H1 (cell line): ENCODE data around the gene OR5B21. TPM values are rescaled to one million over a fixed set of nuclear protein-coding genes. Genes with fewer than 3 reads are reported as not detected.

ENCODE experiments used
- CTCF ChIA-PET: fragments of 300-600 bp; sonication (Branson Sonifier 250); formaldehyde crosslinking; loops from one replicate; lab custom pipeline; 2021; ENCODE audit not compliant: partially characterized antibody; lab: Charles Lee
- POLR2A ChIA-PET: fragments of 300-600 bp; sonication (Branson Sonifier 250); formaldehyde crosslinking; loops from one replicate; lab custom pipeline; 2021; ENCODE audit warnings: inconsistent platforms; ENCODE audit not compliant: partially characterized antibody; lab: Charles Lee
- DNase-seq, 2 experiments: peaks; one replicate each; pipeline versions ENCODE4 v3.0.0 to v3.0.0-alpha.2; 2010 to 2022; ENCODE audit warnings: low spot score in 2 of 2, low read depth in 1 of 2, mixed read lengths in 1 of 2
- FAIRE-seq: peaks from 2 replicates; lab custom pipeline; 2011; peaks lifted over from hg19 to GRCh38; lab: Jason Lieb, UNC
- H2AFZ ChIP-seq: 2 replicates; pipeline ENCODE4 v1.8.1; 2012; ENCODE audit warnings: low read length, inconsistent platforms
- H2AK5ac ChIP-seq: 2 replicates; pipeline ENCODE4 v1.6.1; 2013; ENCODE audit warnings: low read depth, low read length
- H2BK120ac ChIP-seq: replicated peaks from 2 replicates; pipeline ENCODE3; 2013; ENCODE audit warnings: low read depth, low read length, inconsistent platforms
- H2BK12ac ChIP-seq: 2 replicates; pipeline ENCODE4 v1.6.1; 2013; ENCODE audit warnings: low read depth, low read length
- H2BK15ac ChIP-seq: 2 replicates; pipeline ENCODE4 v1.6.1; 2013; ENCODE audit warnings: low read length
- H2BK20ac ChIP-seq: 2 replicates; pipeline ENCODE4 v1.6.1; 2013; ENCODE audit warnings: low read length
- H2BK5ac ChIP-seq: 2 replicates; pipeline ENCODE4 v1.6.1; 2013; ENCODE audit warnings: low read depth, low read length
- H3K14ac ChIP-seq: 2 replicates; pipeline ENCODE4 v1.6.1; 2013; ENCODE audit warnings: inconsistent platforms; ENCODE audit not compliant: insufficient read length
- H3K18ac ChIP-seq: 2 replicates; pipeline ENCODE4 v1.6.1; 2013; ENCODE audit warnings: low read length; ENCODE audit errors: extremely low read depth
- H3K23ac ChIP-seq: 2 replicates; pipeline ENCODE4 v1.6.1; 2013; ENCODE audit warnings: inconsistent platforms; ENCODE audit not compliant: insufficient read length
- H3K23me2 ChIP-seq: 2 replicates; pipeline ENCODE4 v1.6.1; 2013; ENCODE audit warnings: low read depth, low read length
- H3K27ac ChIP-seq: 2 replicates; pipeline ENCODE4 v1.6.1; 2011; ENCODE audit warnings: low read depth, low read length, inconsistent platforms
- H3K27me3 ChIP-seq, 4 experiments: replicated peaks in 1 of 4; 1 replicate in 1 of 4; 2 replicates in 3 of 4; pipeline versions ENCODE4 v1.6.1 to v1.8.1; 2011 to 2013; ENCODE audit warnings: low read length in 3 of 4, mild to moderate bottlenecking in 3 of 4, inconsistent platforms in 2 of 4, mixed read lengths in 2 of 4, moderate library complexity in 1 of 4; ENCODE audit not compliant: control insufficient read depth in 3 of 4, insufficient read depth in 3 of 4; ENCODE audit errors: extremely low read depth in 1 of 4
- H3K36me3 ChIP-seq, 4 experiments: 2 replicates each; pipeline versions ENCODE4 v1.6.1 to v1.8.1; 2011 to 2013; ENCODE audit warnings: mild to moderate bottlenecking in 4 of 4, low read length in 3 of 4, moderate library complexity in 2 of 4, control low read depth in 1 of 4, inconsistent platforms in 1 of 4; ENCODE audit not compliant: insufficient read depth in 4 of 4, control insufficient read depth in 2 of 4
- H3K4ac ChIP-seq: replicated peaks from 2 replicates; pipeline ENCODE3; 2013; ENCODE audit warnings: low read length, low read depth, mixed read lengths, inconsistent platforms; ENCODE audit not compliant: insufficient read length
- H3K4me1 ChIP-seq, 4 experiments: replicated peaks in 1 of 4; 1 replicate in 1 of 4; 2 replicates in 3 of 4; pipeline versions ENCODE4 v1.6.1 to v1.8.1; 2011 to 2013; ENCODE audit warnings: low read length in 3 of 4, inconsistent platforms in 2 of 4, mixed read lengths in 1 of 4; ENCODE audit not compliant: insufficient read depth in 4 of 4, control insufficient read depth in 3 of 4
- H3K4me2 ChIP-seq, 2 experiments: 2 replicates each; pipeline versions ENCODE4 v1.6.1 to v1.8.1; 2011 to 2013; ENCODE audit warnings: low read depth in 2 of 2, low read length in 2 of 2, control low read depth in 1 of 2, inconsistent platforms in 1 of 2, mild to moderate bottlenecking in 1 of 2; ENCODE audit not compliant: insufficient read depth in 1 of 2
- H3K4me3 ChIP-seq, 4 experiments: fragments of 200-600, 300-600 bp in 1 of 4; sonication (generic), shearing (Covaris generic), sonication (Bioruptor Twin) in 1 of 4; 2 replicates each; pipeline versions ENCODE4 v1.5.1 to v1.8.1; 2011 to 2016; ENCODE audit warnings: low read length in 4 of 4, low read depth in 3 of 4, control low read depth in 2 of 4, inconsistent platforms in 2 of 4, mild to moderate bottlenecking in 2 of 4, mixed read lengths in 1 of 4, moderate library complexity in 1 of 4; ENCODE audit not compliant: insufficient read depth in 2 of 4; ENCODE audit errors: extremely low read depth in 1 of 4
- H3K56ac ChIP-seq: replicated peaks from 2 replicates; pipeline ENCODE3; 2013; ENCODE audit warnings: low read depth, mild to moderate bottlenecking, mixed read lengths, low read length, inconsistent platforms; ENCODE audit not compliant: insufficient read length
- H3K79me1 ChIP-seq: 2 replicates; pipeline ENCODE4 v1.6.1; 2013; ENCODE audit warnings: low read depth, low read length, control low read depth
- H3K79me2 ChIP-seq, 2 experiments: 2 replicates each; pipeline versions ENCODE4 v1.6.1 to v1.8.1; 2012 to 2013; ENCODE audit warnings: low read length in 2 of 2, mild to moderate bottlenecking in 2 of 2, inconsistent platforms in 1 of 2; ENCODE audit not compliant: insufficient read depth in 2 of 2, control insufficient read depth in 1 of 2
- H3K9ac ChIP-seq, 4 experiments: replicated peaks in 1 of 4; 1 replicate in 1 of 4; 2 replicates in 3 of 4; pipeline versions ENCODE4 v1.6.1 to v1.8.1; 2011 to 2013; ENCODE audit warnings: low read depth in 3 of 4, low read length in 3 of 4, control low read depth in 2 of 4, mild to moderate bottlenecking in 2 of 4, moderate library complexity in 2 of 4, inconsistent platforms in 1 of 4; ENCODE audit errors: extremely low read depth in 1 of 4
- H3K9me3 ChIP-seq, 2 experiments: 2 replicates each; pipeline versions ENCODE4 v1.6.1 to v1.8.1; 2012 to 2013; ENCODE audit warnings: mild to moderate bottlenecking in 2 of 2, moderate library complexity in 2 of 2, control low read depth in 1 of 2, inconsistent platforms in 1 of 2, low read depth in 1 of 2, low read length in 1 of 2, mixed read lengths in 1 of 2; ENCODE audit not compliant: insufficient read depth in 2 of 2
- H4K20me1 ChIP-seq, 2 experiments: replicated peaks in 1 of 2; 2 replicates each; pipeline versions ENCODE3 to v1.8.1; 2011 to 2013; ENCODE audit warnings: inconsistent platforms in 2 of 2, low read length in 2 of 2, mild to moderate bottlenecking in 1 of 2; ENCODE audit not compliant: insufficient read depth in 2 of 2, control insufficient read depth in 1 of 2
- H4K5ac ChIP-seq: 2 replicates; pipeline ENCODE4 v1.6.1; 2013; ENCODE audit warnings: low read length, low read depth, mixed read lengths, inconsistent platforms; ENCODE audit not compliant: insufficient read length
- H4K8ac ChIP-seq: 2 replicates; pipeline ENCODE4 v1.8.0; 2013; ENCODE audit warnings: mild to moderate bottlenecking, moderate library complexity, low read length, inconsistent platforms; ENCODE audit not compliant: insufficient read depth; ENCODE audit errors: extremely low read depth
- H4K91ac ChIP-seq: replicated peaks from 2 replicates; pipeline ENCODE3; 2013; ENCODE audit warnings: low read length, mixed read lengths, inconsistent platforms; ENCODE audit not compliant: insufficient read length
- CHD2 ChIP-seq: IDR thresholded peaks from 2 replicates; pipeline ENCODE4 v1.6.1; 2012; ENCODE audit warnings: low read length, improper control_type of control experiment
- EP300 ChIP-seq, 2 experiments: IDR thresholded peaks; 1 replicate in 1 of 2; 2 replicates in 1 of 2; pipeline ENCODE4 v1.6.1; 2011 to 2012; ENCODE audit warnings: low read depth in 2 of 2, low read length in 2 of 2, mild to moderate bottlenecking in 2 of 2, borderline replicate concordance in 1 of 2, inconsistent platforms in 1 of 2, moderate library complexity in 1 of 2
- JUN ChIP-seq: IDR thresholded peaks from 2 replicates; pipeline ENCODE4 v1.6.1; 2011; ENCODE audit warnings: low read depth, mild to moderate bottlenecking, improper control_type of control experiment, low read length
- KDM4A ChIP-seq: IDR thresholded peaks from one replicate; pipeline ENCODE4 v1.7.1; 2012; ENCODE audit warnings: low read depth, mild to moderate bottlenecking, moderate library complexity, low read length, inconsistent platforms; ENCODE audit not compliant: severe bottlenecking
- NRF1 ChIP-seq: IDR thresholded peaks from 2 replicates; pipeline ENCODE4 v1.6.1; 2011; ENCODE audit warnings: mild to moderate bottlenecking, low read depth, low read length, improper control_type of control experiment
- POLR2A ChIP-seq, 2 experiments: IDR thresholded peaks; 1 replicate in 1 of 2; 2 replicates in 1 of 2; pipeline ENCODE4 v1.6.1; 2011; ENCODE audit warnings: low read depth in 2 of 2, low read length in 2 of 2, mild to moderate bottlenecking in 2 of 2; ENCODE audit errors: control extremely low read depth in 1 of 2
- SAP30 ChIP-seq: fragments of 300-600 bp; sonication (generic); IDR thresholded peaks from 2 replicates; pipeline ENCODE4 v1.7.1; 2012; ENCODE audit warnings: low read length, moderate library complexity, mild to moderate bottlenecking, inconsistent platforms; ENCODE audit not compliant: insufficient read depth, insufficient replicate concordance
- SIN3A ChIP-seq, 2 experiments: IDR thresholded peaks in 1 of 2; conservative IDR thresholded peaks in 1 of 2; 2 replicates each; pipeline ENCODE4 v1.6.1; 2011 to 2012; ENCODE audit warnings: low read length in 2 of 2, improper control_type of control experiment in 1 of 2, low read depth in 1 of 2, mild to moderate bottlenecking in 1 of 2
- WGBS, 2 experiments: shearing (Covaris generic) in 1 of 2; methylation state at CpG; one replicate each; pipeline versions ENCODE4 v1.1.6 to v1.1.7; 2013 to 2015; ENCODE audit warnings: low lambda C conversion rate in 2 of 2, mixed read lengths in 2 of 2, inconsistent platforms in 1 of 2, low coverage in 1 of 2, missing lambda C conversion rate in 1 of 2; ENCODE audit not compliant: insufficient replicate concordance in 2 of 2, insufficient coverage in 1 of 2, insufficient read length in 1 of 2; ENCODE audit errors: extremely low coverage in 1 of 2, missing lambda C conversion rate in 1 of 2; 5-methylcytosine and 5-hydroxymethylcytosine counted together
- polyA plus RNA-seq, 7 experiments: library from polyadenylated mRNA; depleted of rRNA in 3 of 7; stranded (reverse) in 5 of 7; unstranded in 2 of 7; fragments of >200 nt in 5 of 7; fragments of 200-250 nt in 2 of 7; gene quantifications; 1 replicate in 5 of 7; 2 replicates in 1 of 7; 4 replicates in 1 of 7; pipeline versions ENCODE4 v1.2.1 to v1.2.3, GENCODE V29; 2011 to 2013; ENCODE audit warnings: missing spikeins in 2 of 7, mixed read lengths in 2 of 7
- total RNA-seq: library from RNA; stranded (reverse); fragmentation: NEBNext Ultra II Directional; extraction: Animal tissue kit (Norgen Biotek cat#: 25700); gene quantifications from 2 replicates; pipeline ENCODE4 v1.2.1, GENCODE V29; 2021
- TF ChIP-seq, protein P1 (sequence below): IDR thresholded peaks from 2 replicates; pipeline ENCODE4 v1.6.1; 2012; ENCODE audit warnings: inconsistent platforms
- TF ChIP-seq, protein P2 (sequence below): IDR thresholded peaks from 2 replicates; pipeline ENCODE4 v1.6.1; 2012; ENCODE audit warnings: inconsistent platforms
- TF ChIP-seq, protein P3 (sequence below): IDR thresholded peaks from 2 replicates; pipeline ENCODE4 v1.6.1; 2011; ENCODE audit warnings: low read depth, mild to moderate bottlenecking, low read length; ENCODE audit not compliant: insufficient read depth

Gene OR5B21
- total and polyA plus RNA-seq, 2 of the 8 experiments (the other 6 are each of a cell fraction or from before 2014, with no cell fraction given), result not detected

DNA sequence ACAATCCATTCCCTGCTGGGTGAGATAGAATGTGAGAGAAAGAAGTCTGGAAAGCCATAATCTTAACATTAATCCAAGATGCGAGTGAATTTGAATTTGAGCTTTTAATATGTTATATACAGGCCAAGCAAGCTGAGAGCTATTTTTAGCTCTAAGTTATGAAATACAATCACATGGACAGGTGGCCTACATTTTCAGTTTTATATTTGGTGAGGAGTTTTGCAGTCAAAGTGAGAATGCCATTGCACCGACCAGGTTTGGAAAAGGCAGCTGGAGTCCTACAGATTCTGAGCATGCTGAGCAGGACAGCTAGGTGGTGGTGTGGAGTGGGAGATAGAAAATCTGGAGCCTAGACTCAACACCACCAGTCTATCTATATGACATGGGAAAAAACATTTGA, 12.0 kb downstream of the OR5B21 start:
- Histone ChIP-seq H4K5ac (no peak overlapping the region), H3K4me3 (no peak overlapping the region), H3K79me2 (no peaks in the 10 kb centered on the region), H2BK120ac (no peak overlapping the region), H4K20me1 (no peaks in the 10 kb centered on the region), H3K56ac (no peak overlapping the region), H2BK12ac (no peak overlapping the region), H3K9ac (no peak overlapping the region), H2BK5ac (no peak overlapping the region), H3K4me2 (no peak overlapping the region), H3K36me3 (no peaks in the 10 kb centered on the region), H3K9me3 (no peaks in the 10 kb centered on the region), H3K23me2 (no peaks in the 10 kb centered on the region), H3K23ac (no peak overlapping the region), H2AFZ (no peak overlapping the region), H4K8ac (no peak overlapping the region), H2AK5ac (no peak overlapping the region), H3K27ac (no peak overlapping the region), H3K79me1 (no peaks in the 10 kb centered on the region), H2BK20ac (no peak overlapping the region), H3K4ac (no peak overlapping the region), H2BK15ac (no peak overlapping the region), H4K91ac (no peak overlapping the region), H3K18ac (no peak overlapping the region), H3K27me3 (no peaks in the 10 kb centered on the region; a peak in 1 of 7 replicates), H3K4me1 (no peaks in the 10 kb centered on the region), H3K14ac (no peak overlapping the region)
- TF ChIP-seq, protein P1, sequence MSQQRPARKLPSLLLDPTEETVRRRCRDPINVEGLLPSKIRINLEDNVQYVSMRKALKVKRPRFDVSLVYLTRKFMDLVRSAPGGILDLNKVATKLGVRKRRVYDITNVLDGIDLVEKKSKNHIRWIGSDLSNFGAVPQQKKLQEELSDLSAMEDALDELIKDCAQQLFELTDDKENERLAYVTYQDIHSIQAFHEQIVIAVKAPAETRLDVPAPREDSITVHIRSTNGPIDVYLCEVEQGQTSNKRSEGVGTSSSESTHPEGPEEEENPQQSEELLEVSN, result no peak
- no peak for TF ChIP-seq SIN3A (conservative IDR thresholded peaks at IDR 0.05 in 1 of 2, IDR thresholded peaks at IDR 0.05 in 1 of 2; ENCODE audit: low read depth in 1 of 2, low read length in 2 of 2)
- no peak for TF ChIP-seq JUN
- no peak for TF ChIP-seq POLR2A (IDR thresholded peaks at IDR 0.05; ENCODE audit: control extremely low read depth in 1 of 2, low read depth in 2 of 2, low read length in 2 of 2)
- no peak for TF ChIP-seq CHD2
- TF ChIP-seq SAP30, result no peak
- TF ChIP-seq EP300 (IDR thresholded peaks at IDR 0.05; ENCODE audit: borderline replicate concordance in 1 of 2, low read depth in 2 of 2, low read length in 2 of 2), result no peak
- TF ChIP-seq, protein P2, sequence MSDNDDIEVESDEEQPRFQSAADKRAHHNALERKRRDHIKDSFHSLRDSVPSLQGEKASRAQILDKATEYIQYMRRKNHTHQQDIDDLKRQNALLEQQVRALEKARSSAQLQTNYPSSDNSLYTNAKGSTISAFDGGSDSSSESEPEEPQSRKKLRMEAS, result no peak
- no peak for TF ChIP-seq NRF1
- TF ChIP-seq, protein P3, sequence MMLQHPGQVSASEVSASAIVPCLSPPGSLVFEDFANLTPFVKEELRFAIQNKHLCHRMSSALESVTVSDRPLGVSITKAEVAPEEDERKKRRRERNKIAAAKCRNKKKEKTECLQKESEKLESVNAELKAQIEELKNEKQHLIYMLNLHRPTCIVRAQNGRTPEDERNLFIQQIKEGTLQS, result no peak
- TF ChIP-seq KDM4A, result no peak
- FAIRE-seq (no peak), DNase-seq (no peak)
- POLR2A ChIA-PET, result no interaction called here
- 87% methylated on average over 2 of the region's 2 CpGs; no CpG with 5 or more reads in 1 of the 2 experiments for WGBS, 2 experiments
- CTCF ChIA-PET, result interaction anchor here (0.6 to 0.8 kb wide), 4 partner anchors 28 to 1867 kb away, joined by 3 to 4 read pairs (median 4); no protein-coding TSS in a partner anchor
